Activated T-cell treated with anti-CD3 and anti-CD28 coated beads, Interleukin-2, amount 50 U/mL, for 1 hour (primary cell): ENCODE data around the gene LMOD1.
"Not testable (repeated sequence)": the region's sequence is repeated elsewhere in the genome, so short reads cannot be mapped to it uniquely, and the experiment has no call there.

Source experiments
- DNase-seq: peaks from one replicate; pipeline ENCODE4 v3.0.0-alpha.2; 2020

LMOD1 gene

DNA sequence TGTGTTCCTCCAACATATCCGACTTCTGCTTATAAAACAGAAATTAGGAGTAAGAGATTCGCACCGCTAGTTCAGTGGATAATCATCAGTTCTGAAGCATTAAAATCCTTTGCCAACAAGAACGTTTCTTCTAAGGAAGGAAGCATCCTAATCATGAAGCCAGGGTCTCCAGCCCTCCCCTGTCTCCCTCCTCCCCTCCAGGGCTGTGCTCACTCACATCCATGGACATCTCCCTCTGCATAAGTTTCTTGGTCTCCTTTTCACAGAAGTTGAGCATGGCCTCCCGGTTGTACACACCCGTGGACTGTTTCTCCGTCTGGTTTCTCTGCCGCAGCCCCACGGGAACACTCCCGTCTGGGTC, 505 bp downstream of the LMOD1 start:
- no peak for DNase-seq

DNA sequence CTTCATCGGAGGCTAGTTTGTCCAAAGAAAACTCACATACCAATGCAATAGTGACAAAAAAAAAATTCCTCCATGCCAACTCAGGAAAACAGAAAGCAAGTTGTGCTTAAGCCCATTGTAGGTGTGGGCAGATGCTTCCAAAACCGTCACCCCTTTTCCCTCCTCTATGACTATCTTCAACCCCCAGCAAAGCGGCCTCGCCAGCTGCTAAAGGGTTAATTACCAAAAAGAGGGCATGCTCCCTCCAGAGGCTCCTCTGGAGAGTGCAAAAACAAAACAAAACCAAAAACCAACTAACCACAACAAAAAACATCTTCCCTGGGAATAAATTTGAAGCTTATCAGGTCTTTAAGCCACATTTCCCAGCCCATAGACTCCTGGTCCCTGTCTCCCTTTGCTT, 1.2 kb downstream of the LMOD1 start:
- no peak for DNase-seq

DNA sequence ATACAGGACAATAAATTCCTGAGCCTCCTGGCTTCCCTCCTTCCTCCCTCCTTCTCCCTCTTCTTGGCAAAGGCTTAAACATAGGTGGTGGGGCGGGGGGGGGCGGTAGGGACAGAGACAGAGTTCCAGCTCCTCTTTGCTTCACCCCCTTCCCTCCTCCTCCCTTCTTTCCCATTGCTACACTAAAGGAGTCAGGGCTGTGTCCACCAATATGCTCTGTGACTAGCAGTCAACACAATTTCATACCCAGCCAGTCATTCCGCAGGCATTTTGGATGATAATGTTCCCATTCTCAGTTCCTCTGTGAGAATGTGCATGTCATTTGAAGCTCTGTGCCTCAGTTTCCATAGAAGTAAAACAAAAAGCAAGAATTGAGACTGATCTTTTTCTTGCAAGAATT, 1.7 kb downstream of the LMOD1 start:
- DNase-seq: no peak

DNA sequence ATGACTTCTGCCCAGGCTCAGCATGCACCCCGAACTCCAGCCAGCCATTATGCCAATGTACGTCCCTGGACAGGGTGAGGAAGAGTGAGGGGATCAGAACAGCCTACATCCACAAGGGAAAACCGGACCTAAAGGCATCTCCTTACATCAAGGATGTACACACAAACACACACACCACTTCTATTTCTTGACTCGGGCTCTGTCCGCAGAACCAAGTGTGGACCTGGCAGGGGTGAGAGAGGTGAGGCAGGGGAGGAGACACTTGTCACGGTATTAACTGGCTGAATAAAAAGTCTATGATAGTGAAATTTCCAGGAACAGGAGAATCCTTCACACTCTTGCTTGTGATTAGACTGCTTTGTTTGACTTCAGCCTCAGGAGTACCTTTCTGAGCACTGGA, 2.3 kb downstream of the LMOD1 start:
- DNase-seq: no peak

DNA sequence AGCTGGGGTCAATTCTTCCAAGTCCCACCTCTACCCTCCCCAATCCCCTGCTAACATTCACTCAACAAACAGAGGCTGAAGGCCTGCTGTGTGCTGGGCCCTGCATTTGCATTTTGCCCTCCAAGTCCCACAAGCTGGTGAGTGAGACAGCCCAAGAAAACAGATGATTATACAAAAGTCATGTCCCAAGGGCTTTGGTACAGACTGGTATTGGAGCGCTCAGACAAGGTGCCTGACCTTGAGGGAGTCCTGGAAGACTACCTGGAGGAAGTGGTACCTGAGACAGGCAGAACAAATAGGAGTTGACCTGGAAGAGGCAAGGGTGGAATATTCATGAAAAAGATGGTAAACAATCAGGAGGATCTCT, 4.2 kb downstream of the LMOD1 start:
- no peak for DNase-seq

DNA sequence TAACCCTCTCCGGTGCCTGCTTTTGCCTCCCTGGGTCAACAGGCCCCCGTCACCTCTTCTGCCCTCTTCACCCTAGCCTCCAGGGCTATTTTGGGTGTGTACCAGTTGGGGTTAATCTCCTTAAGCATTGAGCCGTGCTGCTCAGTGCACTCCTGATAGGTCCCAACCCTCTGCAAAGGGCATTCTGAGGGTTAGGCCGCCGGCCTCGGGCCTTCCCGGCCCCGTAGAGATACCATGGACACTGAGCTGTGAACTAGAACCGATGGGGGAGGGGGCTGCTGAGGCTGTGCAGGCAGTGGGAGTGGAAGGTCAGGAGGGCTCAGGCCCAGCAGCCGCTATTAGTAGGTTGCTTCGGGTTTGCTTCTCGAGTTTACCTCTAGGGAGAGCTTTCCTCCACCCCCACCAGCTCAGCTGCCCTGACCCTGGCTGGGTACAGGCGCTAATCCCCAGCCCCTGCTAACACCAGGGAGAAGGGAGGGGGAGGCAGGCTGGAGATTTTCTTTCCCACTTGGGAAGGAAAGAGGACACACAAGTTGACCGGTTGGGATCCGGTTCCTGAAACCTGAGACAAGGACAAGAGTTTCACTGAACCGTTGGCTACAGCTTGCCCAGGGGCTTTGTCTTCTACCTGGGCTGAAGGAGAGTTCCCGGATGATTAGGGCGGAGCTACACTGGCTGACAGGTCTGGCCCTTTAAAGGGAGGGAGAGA, 4.8 kb downstream of the LMOD1 start:
- no peak for DNase-seq

DNA sequence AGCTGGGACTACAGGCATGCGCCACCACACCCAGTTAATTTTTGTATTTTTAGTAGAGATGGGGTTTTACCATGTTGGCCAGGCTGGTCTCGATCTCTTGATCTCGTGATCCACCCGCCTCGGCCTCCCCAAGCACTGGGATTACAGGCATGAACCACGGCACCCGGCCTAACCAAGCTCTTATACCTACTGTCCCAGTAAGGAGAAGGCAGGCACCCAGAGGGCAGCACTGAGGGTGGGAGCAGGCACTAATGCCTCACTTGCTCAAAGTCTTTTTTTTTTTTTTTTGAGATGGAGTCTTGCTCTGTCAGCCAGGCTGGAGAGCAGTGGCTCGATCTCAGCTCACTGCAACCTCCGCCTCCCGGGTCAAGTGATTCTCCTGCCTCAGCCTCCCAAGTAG, 6.0 kb downstream of the LMOD1 start:
- not testable (repeated sequence) for DNase-seq

DNA sequence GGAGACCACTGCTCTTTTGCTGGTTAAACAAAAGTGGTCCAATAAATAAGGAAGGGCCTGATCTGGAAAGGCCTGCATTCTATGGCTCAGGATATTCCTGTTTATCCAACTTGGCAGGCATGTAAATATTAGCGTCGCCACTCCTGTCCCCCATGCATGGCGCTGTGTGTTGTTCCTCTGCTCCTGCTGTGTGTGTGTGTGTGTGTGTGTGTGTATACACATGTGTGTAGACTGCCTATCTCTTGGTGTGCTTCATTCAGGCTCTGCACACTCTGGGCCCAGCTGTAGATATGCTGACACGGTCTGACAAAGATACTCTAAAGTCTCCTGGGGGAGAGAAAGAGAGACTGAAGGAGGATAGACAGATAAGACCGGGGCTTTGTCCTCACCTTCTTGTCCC, 6.8 kb downstream of the LMOD1 start:
- DNase-seq: no peak

DNA sequence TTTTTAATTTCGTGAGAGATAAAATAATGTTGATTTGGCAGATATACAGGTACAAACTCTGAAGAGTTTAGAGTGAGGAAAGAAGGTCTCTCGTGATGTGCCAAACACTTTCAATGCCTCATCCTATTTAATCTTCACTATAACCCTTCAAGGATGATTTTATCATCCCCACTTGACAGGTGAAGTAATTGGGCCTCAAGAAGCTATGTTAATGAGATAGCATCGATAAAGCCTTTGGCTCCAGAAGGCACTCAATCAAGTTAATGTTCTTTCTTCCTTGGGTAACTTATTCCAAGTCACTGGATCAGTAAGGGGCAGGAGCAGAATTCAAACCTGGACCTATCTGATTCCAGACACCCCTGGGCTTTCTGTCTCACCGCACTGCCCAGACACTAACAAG, 7.2 kb downstream of the LMOD1 start:
- DNase-seq: no peak

DNA sequence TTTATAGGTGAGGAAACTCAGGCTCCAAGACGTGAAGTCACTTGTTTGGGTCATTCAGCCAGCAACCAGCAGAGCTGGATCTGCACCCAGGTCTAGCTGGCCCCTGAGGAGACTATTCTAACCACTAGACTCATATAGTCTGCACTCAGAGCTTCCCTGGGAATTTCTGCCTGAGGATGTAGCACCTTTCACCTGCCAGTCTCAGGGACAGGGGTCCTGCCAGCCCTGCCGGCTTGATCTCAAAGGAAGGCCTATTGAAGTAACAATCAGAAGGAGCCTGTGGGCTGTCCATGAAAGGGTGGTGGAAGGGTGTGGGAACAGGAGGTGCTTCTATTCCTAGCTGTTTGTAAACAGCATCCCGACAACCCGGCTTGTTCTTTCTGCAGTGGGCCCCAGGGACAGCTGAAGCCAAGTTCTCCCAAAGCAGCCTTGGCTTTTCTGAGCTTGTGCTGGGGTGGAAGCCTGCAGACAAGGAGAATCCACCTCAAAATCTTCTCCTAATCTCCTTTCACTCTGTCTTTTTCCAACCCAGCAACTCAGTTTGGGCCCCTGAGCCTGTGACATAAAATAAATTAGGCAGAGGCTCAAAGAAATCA, 7.8 kb downstream of the LMOD1 start:
- no peak for DNase-seq

DNA sequence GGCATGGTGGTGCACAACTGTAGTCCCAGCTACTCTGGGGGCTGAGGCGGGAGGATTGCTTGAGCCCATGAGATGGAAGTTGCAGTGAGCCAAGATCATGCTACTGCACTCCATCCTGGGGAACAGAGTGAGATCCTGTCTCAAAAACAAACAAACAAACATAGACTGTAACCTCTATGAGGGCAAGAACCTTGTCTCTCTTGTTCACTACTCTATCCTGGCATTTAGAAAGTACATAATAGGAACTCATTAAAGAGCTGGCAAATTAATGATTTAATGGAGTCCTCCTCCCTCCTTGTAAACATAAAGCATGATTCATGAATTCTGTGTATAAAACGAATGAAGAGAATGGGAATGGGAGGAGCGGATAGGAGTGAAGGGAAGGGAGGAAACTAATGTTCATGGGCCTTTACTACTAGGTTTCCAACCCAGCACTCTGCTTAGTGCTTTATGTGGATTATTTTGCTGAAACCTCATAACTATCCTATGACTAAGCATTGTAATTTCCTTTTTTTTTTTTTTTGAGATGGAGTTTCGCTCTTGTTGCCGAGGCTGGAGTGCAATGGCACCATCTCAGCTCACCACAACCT, 8.6 kb downstream of the LMOD1 start:
- no peak for DNase-seq

DNA sequence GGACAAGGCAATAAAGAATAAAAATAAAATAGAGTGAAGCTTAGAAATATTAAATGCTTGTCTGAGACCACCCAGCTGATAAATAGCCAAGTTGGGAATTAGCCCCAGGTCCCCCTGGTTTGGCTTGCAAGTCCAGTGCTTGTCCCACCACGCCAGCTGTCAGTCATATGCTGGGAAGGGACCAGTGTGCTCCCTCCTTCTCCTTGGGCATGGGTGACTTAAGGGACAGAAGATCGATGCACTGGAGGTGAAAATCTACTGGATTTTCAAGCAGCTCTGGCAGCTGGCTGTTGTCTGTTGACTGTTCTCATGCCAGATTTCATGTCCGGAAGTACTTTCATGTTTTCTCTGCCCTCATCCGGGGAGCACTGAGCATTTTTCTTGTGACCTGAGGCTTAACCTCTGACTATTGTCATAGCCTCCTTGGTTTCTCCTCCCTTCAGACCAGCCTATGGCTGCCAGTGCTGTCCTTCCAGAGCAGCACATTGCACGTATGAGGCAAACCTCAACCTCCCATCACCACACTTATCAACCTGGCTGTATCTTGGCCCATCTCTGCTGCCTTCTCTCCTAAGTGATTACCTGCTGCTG, 12.4 kb downstream of the LMOD1 start:
- DNase-seq: no peak

DNA sequence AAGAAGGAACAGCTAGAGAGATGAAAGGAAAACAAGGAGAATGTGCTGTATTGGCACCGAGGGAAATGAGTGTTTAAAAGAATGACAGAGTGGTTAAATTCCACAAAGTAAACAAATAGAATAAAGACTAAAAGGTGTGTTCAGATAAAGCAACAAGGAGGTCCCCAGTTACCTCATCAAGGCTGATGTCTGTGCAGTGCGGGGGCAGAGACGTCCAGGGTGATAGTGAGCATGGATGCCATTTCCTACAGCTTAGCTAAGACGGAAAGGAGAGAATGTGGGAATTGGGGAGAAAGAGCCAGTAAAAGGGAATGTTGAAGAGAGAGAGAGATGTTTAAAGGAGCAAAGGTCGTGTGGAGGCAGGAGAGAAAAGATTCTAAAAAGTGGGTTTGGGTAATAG, 15.5 kb downstream of the LMOD1 start:
- DNase-seq: no peak

DNA sequence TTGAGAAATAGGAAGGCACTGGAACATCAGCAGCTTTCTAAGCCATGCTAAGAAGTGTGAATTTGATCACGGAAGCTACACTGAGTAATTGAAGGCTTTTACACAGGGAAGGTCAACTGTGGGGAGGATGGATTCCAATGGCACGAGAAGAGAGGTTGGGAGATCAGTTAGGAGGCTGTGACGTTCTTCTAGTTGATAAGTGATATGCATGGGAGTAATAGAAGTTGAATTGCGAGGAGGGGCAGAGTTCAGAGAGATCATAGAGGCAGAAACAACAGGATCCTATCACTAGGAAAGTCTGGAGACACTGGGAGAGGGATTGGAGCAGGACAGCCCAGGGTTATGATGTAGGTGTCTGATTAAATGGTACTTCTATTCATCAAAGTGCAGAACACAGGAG, 16.2 kb downstream of the LMOD1 start:
- no peak for DNase-seq

DNA sequence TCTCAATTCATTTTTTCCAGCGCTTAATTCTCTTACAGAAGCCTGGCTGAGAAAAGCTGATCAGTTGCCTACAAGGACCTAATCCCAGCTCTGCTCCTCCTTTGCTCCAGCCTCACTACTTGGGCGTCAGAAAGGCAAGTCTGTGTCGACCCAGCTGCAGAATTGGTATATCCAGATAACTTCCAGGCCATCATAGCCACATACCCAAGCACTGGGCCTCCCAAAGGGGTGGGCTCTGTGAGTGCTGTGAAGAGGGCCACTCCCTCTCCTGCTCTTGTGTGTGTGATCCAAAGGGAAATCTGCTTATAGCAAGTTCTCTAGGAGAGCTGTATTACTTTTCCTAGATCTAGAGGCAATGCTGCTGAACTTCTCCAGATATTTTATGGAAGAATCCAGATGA, 18.1 kb downstream of the LMOD1 start:
- DNase-seq: no peak

DNA sequence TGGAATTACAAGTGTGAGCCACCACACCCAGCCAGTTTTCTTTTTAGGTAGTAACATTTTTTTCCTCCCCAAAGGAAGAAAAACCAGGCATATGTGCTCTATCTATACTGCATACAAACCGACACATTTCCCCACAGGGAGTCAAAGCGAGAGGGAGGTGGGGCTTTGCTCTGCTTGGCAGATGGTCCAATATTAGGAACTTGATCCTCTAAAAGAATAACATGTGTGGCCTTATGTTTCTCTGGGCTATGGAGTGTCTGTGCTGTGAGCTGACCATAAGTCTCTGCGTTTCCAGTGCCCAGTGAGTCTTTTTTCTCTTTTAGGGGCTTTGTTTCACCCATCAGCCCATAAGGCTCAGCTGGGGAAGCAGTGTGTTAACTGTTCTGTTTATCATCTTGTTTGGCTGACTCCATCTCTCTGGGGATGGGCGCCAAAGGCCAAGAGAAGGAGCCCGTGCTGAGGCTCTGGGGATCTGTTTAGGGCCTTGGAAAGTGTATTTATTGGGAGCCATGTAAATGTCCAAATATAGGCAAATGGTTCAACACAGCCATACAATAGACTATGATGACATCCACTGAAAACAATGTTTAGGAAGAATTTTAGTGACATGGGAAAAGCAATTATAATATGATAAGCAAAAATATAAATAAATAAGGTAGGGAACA, 20.2 kb downstream of the LMOD1 start:
- DNase-seq: no peak

DNA sequence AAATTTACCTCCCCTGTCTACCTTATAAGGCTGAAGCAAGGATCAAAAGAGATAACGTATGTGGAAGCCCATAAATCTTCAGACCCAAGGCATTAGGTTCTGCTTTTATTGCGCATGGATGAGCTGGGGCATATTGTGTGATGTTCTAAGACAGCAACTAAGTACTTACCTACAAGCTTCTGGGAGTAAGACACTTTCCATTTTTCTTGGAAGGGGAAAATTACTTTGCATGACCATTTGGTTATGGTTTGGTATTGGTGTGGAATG, 21.1 kb downstream of the LMOD1 start:
- no peak for DNase-seq

DNA sequence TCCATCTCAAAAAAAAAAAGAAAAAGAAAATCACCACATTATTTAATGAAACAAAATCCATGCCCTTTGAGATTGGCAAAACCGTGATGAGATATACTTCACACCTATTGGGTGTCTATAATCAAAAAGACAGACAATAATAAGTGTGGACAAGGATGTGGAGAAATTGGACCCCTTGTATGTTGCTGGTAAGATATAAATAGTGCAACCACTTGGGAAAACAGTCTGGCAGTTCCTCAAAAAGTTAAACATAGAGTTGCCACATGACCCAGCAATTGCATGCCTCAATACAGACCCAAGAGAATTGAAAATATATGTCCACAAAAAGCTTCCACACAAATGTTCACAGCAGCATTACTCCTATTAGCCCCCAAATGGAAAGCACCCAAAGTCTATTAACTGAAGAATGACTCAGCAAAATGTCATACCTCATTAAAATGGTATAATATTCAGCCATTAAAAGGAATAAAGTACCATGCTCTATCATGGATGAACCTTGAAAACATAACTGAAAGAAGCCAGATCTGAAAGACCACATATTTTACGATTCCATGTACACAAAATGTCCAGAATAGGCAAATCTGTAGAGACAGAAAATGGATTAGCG, 24.3 kb downstream of the LMOD1 start:
- no peak for DNase-seq

DNA sequence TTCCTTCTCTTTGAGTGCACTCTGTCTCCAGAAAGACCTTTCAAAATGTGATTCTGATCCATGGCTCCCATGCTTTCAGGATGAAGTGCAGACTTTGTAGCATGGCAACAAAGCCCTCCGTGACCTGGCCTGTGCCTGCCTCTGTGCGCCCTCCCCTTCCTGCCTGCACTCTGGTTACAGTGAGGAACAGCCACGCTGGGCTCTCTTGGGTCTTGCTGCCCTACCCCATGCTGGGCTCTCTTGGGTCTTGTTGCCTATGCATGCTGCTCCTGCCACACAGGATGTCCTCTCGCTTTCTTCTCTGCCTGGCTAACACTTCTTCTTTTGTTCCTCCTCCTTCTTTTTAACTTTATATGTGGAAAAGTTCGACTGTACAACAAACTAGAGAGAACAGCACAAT, 28.0 kb downstream of the LMOD1 start:
- DNase-seq: no peak

DNA sequence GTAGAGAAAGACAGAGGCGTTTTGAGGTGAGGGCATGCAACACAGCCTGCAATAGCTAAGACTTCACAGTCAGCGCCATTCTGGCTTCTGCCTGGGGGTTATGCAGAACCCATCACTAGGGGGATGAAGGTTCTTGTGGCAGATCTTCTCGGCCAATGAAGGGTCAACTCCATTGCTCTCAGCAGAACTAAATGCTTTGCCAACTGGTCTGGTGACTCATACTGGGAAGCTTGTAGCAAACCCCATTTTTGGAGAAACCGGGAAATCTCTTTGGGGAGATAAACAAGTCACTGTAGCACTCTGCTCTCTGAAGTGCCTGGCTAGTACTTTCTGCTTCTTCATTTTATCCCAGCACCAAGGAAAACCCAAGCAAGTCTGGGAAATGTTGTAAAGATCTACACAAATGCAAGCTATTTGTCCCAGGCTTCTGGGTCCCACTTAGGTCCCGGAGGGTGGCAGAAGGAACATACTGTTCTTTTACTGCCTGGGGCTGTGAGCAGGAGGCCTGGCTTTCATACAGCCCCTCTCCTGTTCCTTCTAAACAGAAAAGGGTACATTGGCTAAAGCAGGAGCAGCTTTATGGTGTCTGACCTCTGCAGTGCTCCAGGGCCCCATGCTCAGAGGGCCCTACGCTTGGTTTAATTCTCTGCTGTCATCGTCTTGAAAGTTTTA, 28.9 kb downstream of the LMOD1 start:
- DNase-seq: no peak

DNA sequence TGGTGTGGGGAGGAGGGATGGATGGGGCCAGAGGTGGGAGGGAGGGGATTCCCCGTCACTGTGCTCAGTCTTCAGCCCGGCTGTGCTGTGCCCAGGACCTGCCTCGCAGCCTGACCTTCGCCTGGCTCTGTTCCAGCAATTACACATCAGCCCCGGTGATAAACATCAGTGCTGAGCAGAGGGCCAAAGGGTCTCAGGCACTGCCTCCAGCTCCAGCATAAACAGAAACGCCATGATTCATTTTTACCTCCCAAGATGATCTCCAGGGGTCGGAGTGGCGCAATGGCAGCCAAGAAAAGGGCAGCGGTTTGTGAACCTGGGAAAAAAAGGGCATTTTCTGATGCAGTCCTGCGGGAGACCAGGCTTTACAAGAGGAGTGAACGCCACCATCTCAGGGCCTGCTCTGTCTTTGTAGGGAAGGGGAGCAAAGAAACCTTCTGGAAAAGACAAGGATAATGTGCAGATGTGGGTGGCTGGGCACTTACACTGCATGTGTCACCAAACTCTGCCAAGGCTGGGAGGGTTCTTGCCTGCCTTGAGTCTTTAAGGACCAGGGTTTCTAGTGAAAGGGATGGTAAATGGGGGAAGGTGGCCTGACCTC, 29.6 kb downstream of the LMOD1 start:
- no peak for DNase-seq

DNA sequence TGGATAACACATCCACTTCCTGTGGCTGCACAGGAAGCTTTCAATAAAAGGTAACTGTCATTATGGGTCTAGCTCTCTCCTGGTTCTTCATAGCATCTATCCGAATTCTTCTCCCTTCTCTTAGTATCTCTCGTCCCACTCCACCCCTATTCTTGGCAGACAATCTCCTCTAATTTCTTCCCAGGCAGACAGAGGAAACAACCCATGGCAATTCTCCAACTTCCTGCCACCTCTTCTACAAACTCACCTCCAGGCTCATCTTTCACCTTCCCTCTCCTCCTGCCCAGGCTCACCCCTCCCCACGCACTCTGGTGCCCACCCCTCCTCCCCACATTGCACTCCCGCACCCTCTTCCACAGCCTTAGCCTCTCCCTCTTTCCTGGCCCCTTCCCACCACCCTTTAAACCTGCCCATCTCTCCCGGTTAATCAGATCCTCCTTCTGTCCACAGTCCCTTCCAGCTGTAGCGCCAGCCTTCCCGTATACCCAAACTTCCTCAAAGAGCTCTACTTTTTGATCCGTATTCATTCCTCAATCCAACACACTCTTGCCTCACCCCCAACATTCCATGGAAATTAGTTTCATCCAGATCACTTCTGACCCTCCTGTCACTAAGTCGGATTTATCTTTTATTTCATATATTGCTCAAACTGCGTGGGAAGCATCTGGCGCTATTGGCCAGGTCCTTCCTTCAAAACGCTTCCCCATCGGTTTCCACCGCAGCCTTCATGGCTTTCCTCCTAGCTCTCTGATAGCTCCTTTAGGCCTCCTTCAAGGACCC, 31.7 kb downstream of the LMOD1 start:
- no peak for DNase-seq
